SK-N-SH (cell line): ENCODE measurements around the gene CUX1. TPM values are rescaled to one million over a fixed set of nuclear protein-coding genes. Genes with fewer than 3 reads are reported as not detected.
"Not testable (repeated sequence)": the region's sequence is repeated elsewhere in the genome, so short reads cannot be mapped to it uniquely, and the experiment has no call there.

ENCODE experiments used
- CTCF ChIA-PET: fragments of 300-600, 350-600 bp; formaldehyde crosslinking; extraction: SDS; loops from one replicate; lab custom pipeline; 2021; lab: Yijun Ruan, JAX
- POLR2A ChIA-PET: fragments of 350-600 bp; sonication (Branson Sonifier 250); formaldehyde crosslinking; extraction: SDS; loops from one replicate; lab custom pipeline; 2020; ENCODE audit warnings: antibody characterized with exemption, inconsistent platforms; lab: Yijun Ruan, JAX
- DNase-seq: peaks from one replicate; pipeline ENCODE4 v3.0.0; 2012
- H2AFZ ChIP-seq: fragments of 200-600 bp; sonication (generic); 2 replicates; pipeline ENCODE4 v1.8.1; 2016; ENCODE audit warnings: antibody characterized with exemption, mild to moderate bottlenecking, low read depth
- H3F3A ChIP-seq: fragments of 200-600 bp; sonication (generic); replicated peaks from 2 replicates; pipeline ENCODE3; 2016; ENCODE audit warnings: antibody characterized with exemption, mild to moderate bottlenecking; ENCODE audit not compliant: insufficient read depth
- H3K27ac ChIP-seq, 2 experiments: fragments of 200-500 bp in 1 of 2; fragments of 200-600 bp in 1 of 2; sonication (Bioruptor generic) in 1 of 2; sonication (generic), shearing (Covaris generic) in 1 of 2; 2 replicates each; pipeline versions ENCODE4 v1.5.1 to v1.6.1; 2014 to 2016; ENCODE audit warnings: low read depth in 2 of 2, inconsistent platforms in 1 of 2, low read length in 1 of 2, mild to moderate bottlenecking in 1 of 2, mixed read lengths in 1 of 2
- H3K27me3 ChIP-seq: fragments of 200-600 bp; sonication (generic), shearing (Covaris generic); 2 replicates; pipeline ENCODE4 v1.6.1; 2016; ENCODE audit warnings: mixed run types; ENCODE audit not compliant: insufficient read depth
- H3K36me3 ChIP-seq, 2 experiments: fragments of 200-500 bp in 1 of 2; fragments of 200-600 bp in 1 of 2; sonication (Bioruptor generic) in 1 of 2; sonication (generic) in 1 of 2; replicated peaks in 1 of 2; 2 replicates each; pipeline versions ENCODE3 to v1.5.1; 2014 to 2016; ENCODE audit warnings: low read length in 1 of 2, mild to moderate bottlenecking in 1 of 2; ENCODE audit not compliant: insufficient read depth in 2 of 2, control insufficient read depth in 1 of 2
- H3K4me1 ChIP-seq, 2 experiments: fragments of 200-500 bp in 1 of 2; fragments of 200-600 bp in 1 of 2; sonication (Bioruptor generic) in 1 of 2; sonication (generic), shearing (Covaris generic) in 1 of 2; 2 replicates each; pipeline versions ENCODE4 v1.5.1 to v1.6.1; 2014 to 2016; ENCODE audit warnings: low read depth in 1 of 2, low read length in 1 of 2, mixed run types in 1 of 2; ENCODE audit not compliant: insufficient read depth in 2 of 2, control insufficient read depth in 1 of 2
- H3K4me2 ChIP-seq: fragments of 200-600 bp; sonication (generic), shearing (Covaris generic); 2 replicates; pipeline ENCODE4 v1.6.1; 2017; ENCODE audit warnings: mixed run types
- H3K4me3 ChIP-seq, 2 experiments: fragments of 200-500 bp in 1 of 2; fragments of 200-600 bp in 1 of 2; sonication (Bioruptor generic) in 1 of 2; sonication (generic), shearing (Covaris generic) in 1 of 2; 2 replicates each; pipeline versions ENCODE4 v1.5.1 to v1.8.1; 2014 to 2016; ENCODE audit warnings: low read depth in 2 of 2, inconsistent platforms in 1 of 2, low read length in 1 of 2, mild to moderate bottlenecking in 1 of 2, mixed read lengths in 1 of 2, moderate library complexity in 1 of 2
- H3K79me2 ChIP-seq: fragments of 200-600 bp; sonication (generic); 2 replicates; pipeline ENCODE4 v1.8.1; 2017; ENCODE audit warnings: mild to moderate bottlenecking; ENCODE audit not compliant: insufficient read depth
- H3K9ac ChIP-seq: fragments of 200-600 bp; sonication (generic); 2 replicates; pipeline ENCODE4 v1.6.1; 2017; ENCODE audit warnings: mixed run types
- H3K9me2 ChIP-seq: fragments of 200-600 bp; sonication (generic); 2 replicates; pipeline ENCODE4 v1.6.1; 2017; ENCODE audit warnings: mixed run types
- H3K9me3 ChIP-seq: fragments of 200-600 bp; sonication (generic); 2 replicates; pipeline ENCODE4 v1.6.1; 2017; ENCODE audit warnings: mixed run types, mild to moderate bottlenecking, moderate library complexity
- H4K20me1 ChIP-seq: fragments of 200-600 bp; sonication (generic); 2 replicates; pipeline ENCODE4 v1.6.1; 2017; ENCODE audit warnings: mild to moderate bottlenecking, mixed run types; ENCODE audit not compliant: insufficient read depth
- CHD2 ChIP-seq: fragments of 150-350 bp; IDR thresholded peaks from 2 replicates; pipeline ENCODE4 v1.6.1; 2018; ENCODE audit warnings: low read length; ENCODE audit not compliant: partially characterized antibody
- EP300 ChIP-seq, 2 experiments: IDR thresholded peaks; 2 replicates each; pipeline versions ENCODE4 v1.4.0 to v1.6.1; 2012; ENCODE audit warnings: borderline replicate concordance in 1 of 2, low read depth in 1 of 2, low read length in 1 of 2
- EZH2phosphoT487 ChIP-seq: fragments of 200-600 bp; sonication (generic); IDR thresholded peaks from 2 replicates; pipeline ENCODE4 v1.6.1; 2017; ENCODE audit warnings: low read depth, mixed run types, mild to moderate bottlenecking, antibody characterized with exemption, moderate library complexity, borderline replicate concordance
- FOSL2 ChIP-seq: IDR thresholded peaks from 2 replicates; pipeline ENCODE4 v1.4.0; 2012; ENCODE audit warnings: low read depth, mild to moderate bottlenecking, moderate library complexity, borderline replicate concordance
- FOXM1 ChIP-seq: IDR thresholded peaks from 2 replicates; pipeline ENCODE4 v1.4.0; 2012; ENCODE audit warnings: low read depth, mild to moderate bottlenecking
- IRF3 ChIP-seq: fragments of 150-350 bp; IDR thresholded peaks from 2 replicates; pipeline ENCODE4 v1.6.1; 2016; ENCODE audit warnings: mild to moderate bottlenecking, low read depth, low read length
- JUND ChIP-seq: IDR thresholded peaks from 2 replicates; pipeline ENCODE4 v1.4.0; 2012
- MXI1 ChIP-seq: IDR thresholded peaks from 2 replicates; pipeline ENCODE4 v1.6.1; 2012; ENCODE audit warnings: mild to moderate bottlenecking, low read depth, low read length, improper control_type of control experiment
- NRF1 ChIP-seq: IDR thresholded peaks from 2 replicates; pipeline ENCODE4 v1.6.1; 2012; ENCODE audit warnings: low read depth, mild to moderate bottlenecking, low read length
- PBX3 ChIP-seq: IDR thresholded peaks from 2 replicates; pipeline ENCODE4; 2012
- RAD21 ChIP-seq: IDR thresholded peaks from 2 replicates; pipeline ENCODE4 v1.6.1; 2012; ENCODE audit warnings: mild to moderate bottlenecking, low read length
- RCOR1 ChIP-seq: fragments of 150-350 bp; IDR thresholded peaks from 2 replicates; pipeline ENCODE4 v1.6.1; 2017; ENCODE audit warnings: antibody characterized with exemption, low read length
- SIN3A ChIP-seq: IDR thresholded peaks from 2 replicates; pipeline ENCODE4 v1.6.1; 2012; ENCODE audit warnings: low read depth, mild to moderate bottlenecking, low read length, moderate library complexity, borderline replicate concordance
- SMC3 ChIP-seq: IDR thresholded peaks from 2 replicates; pipeline ENCODE4 v1.6.1; 2012; ENCODE audit warnings: low read depth, low read length, improper control_type of control experiment
- TAF1 ChIP-seq: IDR thresholded peaks from 2 replicates; pipeline ENCODE4 v1.6.1; 2012; ENCODE audit warnings: low read depth, mild to moderate bottlenecking, low read length, moderate library complexity, borderline replicate concordance
- YY1 ChIP-seq: IDR thresholded peaks from 2 replicates; pipeline ENCODE4 v1.4.0; 2012; ENCODE audit warnings: low read depth, mild to moderate bottlenecking
- WGBS: methylation state at CpG from one replicate; pipeline ENCODE4 v1.1.6; 2017; ENCODE audit warnings: low lambda C conversion rate; 5-methylcytosine and 5-hydroxymethylcytosine counted together
- polyA plus RNA-seq, 3 experiments: library from polyadenylated mRNA; depleted of rRNA; stranded (reverse); fragments of >200 nt; gene quantifications; 2 replicates each; pipeline ENCODE4 v1.2.3, GENCODE V29; 2012
- TF ChIP-seq, protein P1 (sequence below): IDR thresholded peaks from 2 replicates; pipeline ENCODE4 v1.4.0; 2012; ENCODE audit warnings: low read depth
- TF ChIP-seq, protein P2 (sequence below): fragments of 150-350 bp; IDR thresholded peaks from 2 replicates; pipeline ENCODE4 v1.6.1; 2017; ENCODE audit warnings: antibody characterized with exemption, low read length, low read depth, borderline replicate concordance

Gene CUX1
- polyA plus RNA-seq, 1 of the 3 experiments (the other 2 are of a cell fraction) = 68.6 TPM

- H2AFZ ChIP-seq = no peak overlapping the region
- H3K9me3 ChIP-seq = peaks cover 6% of the 10 kb centered on the region; the same call in 1 of the 2 replicates
- TF ChIP-seq EZH2phosphoT487 = no peak
- TF ChIP-seq FOXM1 = no peak
- no peak for TF ChIP-seq IRF3
- TF ChIP-seq NRF1 = no peak
- TF ChIP-seq CHD2 = no peak
- TF ChIP-seq PBX3 = no peak
- TF ChIP-seq RAD21 = no peak
- TF ChIP-seq JUND = no peak
- no peak for TF ChIP-seq TAF1
- TF ChIP-seq YY1 = no peak
- TF ChIP-seq SMC3 = no peak
- TF ChIP-seq, protein P1, sequence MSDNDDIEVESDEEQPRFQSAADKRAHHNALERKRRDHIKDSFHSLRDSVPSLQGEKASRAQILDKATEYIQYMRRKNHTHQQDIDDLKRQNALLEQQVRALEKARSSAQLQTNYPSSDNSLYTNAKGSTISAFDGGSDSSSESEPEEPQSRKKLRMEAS = no peak
- no peak for TF ChIP-seq SIN3A
- TF ChIP-seq EP300 (IDR thresholded peaks at IDR 0.05; ENCODE audit: borderline replicate concordance in 1 of 2, low read depth in 1 of 2, low read length in 1 of 2) = no peak
- no peak for TF ChIP-seq FOSL2
- no peak for TF ChIP-seq RCOR1
- TF ChIP-seq, all 33 proteins: peak for 0
- Histone ChIP-seq H3K27me3 (no peaks in the 10 kb centered on the region), H3K27ac (no peak overlapping the region), H3K36me3 (peaks cover 0 to 12% of the 10 kb centered on the region in 2 experiments), H3K79me2 (peaks cover 21% of the 10 kb centered on the region; the same call in 1 of the 2 replicates), H3F3A (peaks cover 12% of the 10 kb centered on the region), H3K4me3 (no peak overlapping the region), H3K9me2 (no peaks in the 10 kb centered on the region), H3K4me2 (no peak overlapping the region), H3K4me1 (peaks cover 11 to 24% of the 10 kb centered on the region in 2 experiments), H3K9ac (no peak overlapping the region), H4K20me1 (peaks cover 15% of the 10 kb centered on the region)
- ChIA-PET POLR2A (no interaction called here), CTCF (no interaction called here)
- DNase-seq = no peak
- 97% methylated on average over 8 of the region's 8 CpGs for WGBS
Observed at GRCh38 chr7:102049765-102050164, 232.3 kb downstream of the CUX1 start.

- ChIA-PET CTCF (no interaction called here), POLR2A (no interaction called here)
- H3K36me3 ChIP-seq = peaks cover 0 to 17% of the 10 kb centered on the region in 2 experiments
- WGBS = 92% methylated on average over 13 of the region's 13 CpGs
- DNase-seq = no peak
- H3K4me3 ChIP-seq = no peak overlapping the region
- peaks cover 3% of the 10 kb centered on the region for H3F3A ChIP-seq
- H3K9ac ChIP-seq = no peak overlapping the region
- no peak for TF ChIP-seq MXI1
- TF ChIP-seq, protein P2, sequence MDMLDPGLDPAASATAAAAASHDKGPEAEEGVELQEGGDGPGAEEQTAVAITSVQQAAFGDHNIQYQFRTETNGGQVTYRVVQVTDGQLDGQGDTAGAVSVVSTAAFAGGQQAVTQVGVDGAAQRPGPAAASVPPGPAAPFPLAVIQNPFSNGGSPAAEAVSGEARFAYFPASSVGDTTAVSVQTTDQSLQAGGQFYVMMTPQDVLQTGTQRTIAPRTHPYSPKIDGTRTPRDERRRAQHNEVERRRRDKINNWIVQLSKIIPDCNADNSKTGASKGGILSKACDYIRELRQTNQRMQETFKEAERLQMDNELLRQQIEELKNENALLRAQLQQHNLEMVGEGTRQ = no peak
- H3K9me3 ChIP-seq = peaks cover 8% of the 10 kb centered on the region; the same call in 1 of the 2 replicates
- H3K4me1 ChIP-seq = peaks cover 3 to 17% of the 10 kb centered on the region in 2 experiments
- H3K27me3 ChIP-seq = no peaks in the 10 kb centered on the region
- H4K20me1 ChIP-seq = peaks cover 8% of the 10 kb centered on the region
- H3K9me2 ChIP-seq = no peaks in the 10 kb centered on the region
- no peak overlapping the region for H3K27ac ChIP-seq
- no peak overlapping the region for H3K4me2 ChIP-seq
- no peak overlapping the region for H2AFZ ChIP-seq
- H3K79me2 ChIP-seq = peaks cover 19% of the 10 kb centered on the region; the same call in 1 of the 2 replicates
Observed at GRCh38 chr7:102050864-102051460, 233.5 kb downstream of the CUX1 start.

DNA sequence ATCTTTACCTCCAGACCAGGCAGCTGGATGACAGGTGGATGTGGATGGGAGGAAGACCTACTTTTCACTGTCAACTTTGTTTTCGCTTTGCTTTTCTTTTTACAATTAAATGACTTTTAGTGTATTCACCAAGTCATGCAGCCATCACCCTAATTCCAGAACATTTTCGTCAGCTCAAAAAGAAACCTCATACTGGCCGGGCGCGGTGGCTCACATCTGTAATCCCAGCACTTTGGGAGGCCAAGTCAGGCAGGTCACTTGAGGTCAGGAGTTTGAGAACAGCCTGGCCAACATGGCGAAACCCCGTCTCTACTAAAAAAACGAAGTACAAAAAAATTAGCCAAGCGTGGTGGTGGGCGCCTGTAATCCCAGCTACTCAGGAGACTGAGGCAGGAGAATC, 234.3 kb downstream of the CUX1 start:
- H3K4me2 ChIP-seq, H3K4me1 ChIP-seq, H2AFZ ChIP-seq, H4K20me1 ChIP-seq, H3K9me2 ChIP-seq, DNase-seq, H3F3A ChIP-seq, H3K4me3 ChIP-seq, H3K27me3 ChIP-seq, H3K9ac ChIP-seq, POLR2A ChIA-PET, H3K27ac ChIP-seq: not testable (repeated sequence)
- Histone ChIP-seq H3K36me3 (peaks cover 0 to 17% of the 10 kb centered on the region in 2 experiments), H3K79me2 (peaks cover 13% of the 10 kb centered on the region; the same call in 1 of the 2 replicates), H3K9me3 (peaks cover 12% of the 10 kb centered on the region; the same call in 1 of the 2 replicates)
- CTCF ChIA-PET = interaction anchor here (0.6 kb wide), 2 partner anchors 12 to 40 kb away, joined by 3 to 4 read pairs; no protein-coding TSS in a partner anchor
- 97% methylated on average over 10 of the region's 10 CpGs for WGBS
